HUES6 (cell line): Measurements from ENCODE around the gene PBX3.
A peak's percentile ranks its signal among the peaks of the same experiment; 100 is the strongest.

Experiments
- H3K27ac ChIP-seq: 2 replicates; pipeline ENCODE4 v1.7.0; 2013; ENCODE audit warnings: low read depth, mild to moderate bottlenecking, low read length, inconsistent platforms
- H3K27me3 ChIP-seq: 2 replicates; pipeline ENCODE4 v1.6.1; 2013; ENCODE audit warnings: low read length; ENCODE audit not compliant: control insufficient read depth, insufficient read depth
- H3K36me3 ChIP-seq: 2 replicates; pipeline ENCODE4 v1.6.1; 2013; ENCODE audit warnings: low read length; ENCODE audit not compliant: control insufficient read depth, insufficient read depth
- H3K4me1 ChIP-seq: 2 replicates; pipeline ENCODE4 v1.6.1; 2013; ENCODE audit warnings: low read length; ENCODE audit not compliant: control insufficient read depth, insufficient read depth
- H3K4me3 ChIP-seq: 2 replicates; pipeline ENCODE4 v1.5.1; 2013; ENCODE audit warnings: low read depth, low read length
- H3K9ac ChIP-seq: one replicate; pipeline ENCODE4 v1.6.1; 2013; ENCODE audit warnings: mild to moderate bottlenecking, low read length
- H3K9me3 ChIP-seq: 2 replicates; pipeline ENCODE4 v1.6.1; 2013; ENCODE audit warnings: low read depth, low read length; ENCODE audit not compliant: control insufficient read depth, insufficient read depth

PBX3 gene

GRCh38 chr9:125863923-125864322, 116.8 kb downstream of the PBX3 start:
- Histone ChIP-seq H3K27me3 (no peaks in the 10 kb centered on the region), H3K4me1 (no peaks in the 10 kb centered on the region), H3K36me3 (no peaks in the 10 kb centered on the region), H3K27ac (no peak overlapping the region), H3K4me3 (no peak overlapping the region), H3K9ac (no peak overlapping the region), H3K9me3 (no peaks in the 10 kb centered on the region)

- Histone ChIP-seq H3K9ac (no peak overlapping the region), H3K36me3 (no peaks in the 10 kb centered on the region), H3K9me3 (no peaks in the 10 kb centered on the region), H3K4me1 (no peaks in the 10 kb centered on the region), H3K27ac (no peak overlapping the region), H3K4me3 (no peak overlapping the region), H3K27me3 (no peaks in the 10 kb centered on the region)
Measured at GRCh38 chr9:125867751-125868415, 120.7 kb downstream of the PBX3 start.

- Histone ChIP-seq H3K27me3 (no peaks in the 10 kb centered on the region), H3K9ac (no peak overlapping the region), H3K4me1 (peaks cover 17% of the 10 kb centered on the region)
Measured at GRCh38 chr9:125878164-125878631, 131.0 kb downstream of the PBX3 start.

GRCh38 chr9:125881042-125881441, 133.9 kb downstream of the PBX3 start:
- no peaks in the 10 kb centered on the region for H3K36me3 ChIP-seq
- no peak overlapping the region for H3K27ac ChIP-seq
- no peak overlapping the region for H3K4me3 ChIP-seq
- H3K9me3 ChIP-seq = no peaks in the 10 kb centered on the region
- peaks cover 40% of the 10 kb centered on the region for H3K4me1 ChIP-seq
- H3K9ac ChIP-seq = no peak overlapping the region
- no peaks in the 10 kb centered on the region for H3K27me3 ChIP-seq

More at GRCh38 chr9:125878164-125878631, 131.0 kb downstream of the PBX3 start:
- Histone ChIP-seq H3K27ac (no peak overlapping the region), H3K4me3 (no peak overlapping the region), H3K36me3 (no peaks in the 10 kb centered on the region), H3K9me3 (no peaks in the 10 kb centered on the region)

GRCh38 chr9:125883565-125884217, 136.5 kb downstream of the PBX3 start:
- no peak overlapping the region for H3K9ac ChIP-seq
- no peaks in the 10 kb centered on the region for H3K36me3 ChIP-seq

GRCh38 chr9:125884218-125884595, 137.0 kb downstream of the PBX3 start:
- Histone ChIP-seq H3K36me3 (no peaks in the 10 kb centered on the region), H3K4me1 (peaks cover 52% of the 10 kb centered on the region), H3K27ac (no peak overlapping the region), H3K9me3 (no peaks in the 10 kb centered on the region), H3K4me3 (no peak overlapping the region), H3K27me3 (no peaks in the 10 kb centered on the region), H3K9ac (no peak overlapping the region)

More at GRCh38 chr9:125883565-125884217, 136.5 kb downstream of the PBX3 start:
- no peaks in the 10 kb centered on the region for H3K27me3 ChIP-seq
- no peak overlapping the region for H3K27ac ChIP-seq
- H3K4me3 ChIP-seq = no peak overlapping the region
- peaks cover 48% of the 10 kb centered on the region for H3K4me1 ChIP-seq
- H3K9me3 ChIP-seq = no peaks in the 10 kb centered on the region

GRCh38 chr9:125885405-125886034, 138.3 kb downstream of the PBX3 start:
- Histone ChIP-seq H3K4me1 (peaks cover 59% of the 10 kb centered on the region), H3K9me3 (no peaks in the 10 kb centered on the region), H3K9ac (no peak overlapping the region), H3K27ac (no peak overlapping the region), H3K36me3 (no peaks in the 10 kb centered on the region), H3K4me3 (no peak overlapping the region), H3K27me3 (no peaks in the 10 kb centered on the region)

GRCh38 chr9:125886365-125886764, 139.2 kb downstream of the PBX3 start:
- Histone ChIP-seq H3K27ac (no peak overlapping the region), H3K9ac (no peak overlapping the region), H3K9me3 (no peaks in the 10 kb centered on the region), H3K27me3 (no peaks in the 10 kb centered on the region), H3K4me3 (no peak overlapping the region), H3K36me3 (no peaks in the 10 kb centered on the region), H3K4me1 (peaks cover 66% of the 10 kb centered on the region)

GRCh38 chr9:125887172-125887571, 140.0 kb downstream of the PBX3 start:
- Histone ChIP-seq H3K4me3 (no peak overlapping the region), H3K36me3 (no peaks in the 10 kb centered on the region), H3K9ac (no peak overlapping the region), H3K27me3 (no peaks in the 10 kb centered on the region), H3K27ac (no peak overlapping the region), H3K4me1 (peaks cover 74% of the 10 kb centered on the region), H3K9me3 (no peaks in the 10 kb centered on the region)

GRCh38 chr9:125888211-125888610, 141.0 kb downstream of the PBX3 start:
- Histone ChIP-seq H3K9me3 (no peaks in the 10 kb centered on the region), H3K27me3 (no peaks in the 10 kb centered on the region), H3K4me3 (no peak overlapping the region), H3K36me3 (no peaks in the 10 kb centered on the region), H3K9ac (no peak overlapping the region), H3K4me1 (peaks cover 81% of the 10 kb centered on the region), H3K27ac (no peak overlapping the region)

GRCh38 chr9:125889112-125889475, 141.9 kb downstream of the PBX3 start:
- Histone ChIP-seq H3K9me3 (no peaks in the 10 kb centered on the region), H3K9ac (peak overlapping the region; percentile 85), H3K27ac (peak overlapping the region; percentile 22; the same call in 1 of the 2 replicates), H3K4me1 (peaks cover 77% of the 10 kb centered on the region), H3K27me3 (no peaks in the 10 kb centered on the region), H3K4me3 (peak overlapping the region; percentile 69), H3K36me3 (no peaks in the 10 kb centered on the region)
